OCI-LY7 (cell line): ENCODE data around the gene NCAPD2. TPM values are rescaled to one million over a fixed set of nuclear protein-coding genes. Genes with fewer than 3 reads are reported as not detected.

Experiments used
- Bru-seq: library from RNA; stranded (reverse); fragments of 400-500 nt; gene quantifications from one replicate; lab custom pipeline; 2021; lab: Mats Ljungman, UMichigan
- BruChase-seq, 2 experiments: library from RNA; stranded (reverse); fragments of 400-500 nt; gene quantifications; one replicate each; lab custom pipeline; 2021; lab: Mats Ljungman, UMichigan
- BruUV-seq: library from RNA; stranded (reverse); fragments of 400-500 nt; replicated peaks from 2 replicates; lab custom pipeline; 2021; lab: Mats Ljungman, UMichigan
- CTCF ChIA-PET: fragments of 300-600 bp; sonication (Branson Sonifier 250); formaldehyde crosslinking; loops from one replicate; lab custom pipeline; 2022; ENCODE audit warnings: antibody characterized with exemption; ENCODE audit not compliant: unreplicated experiment; lab: Charles Lee
- POLR2A ChIA-PET: fragments of 300-600 bp; sonication (Branson Sonifier 250); formaldehyde crosslinking; loops from one replicate; lab custom pipeline; 2022; ENCODE audit warnings: antibody characterized with exemption; lab: Charles Lee
- DNase-seq: peaks from one replicate; pipeline ENCODE4 v3.0.0-alpha.2; 2015; ENCODE audit warnings: low spot score
- H2AFZ ChIP-seq: fragments of 200-600 bp; sonication (generic), shearing (Covaris generic); 2 replicates; pipeline ENCODE4 v1.6.1; 2014; ENCODE audit warnings: mild to moderate bottlenecking, antibody characterized with exemption, low read length, moderate library complexity
- H3K27ac ChIP-seq: fragments of 200-600 bp; sonication (generic); 2 replicates; pipeline ENCODE4 v1.5.1; 2014; ENCODE audit warnings: mixed run types, low read depth, mild to moderate bottlenecking, moderate library complexity, low read length, inconsistent platforms; ENCODE audit not compliant: poor library complexity, severe bottlenecking
- H3K36me3 ChIP-seq: fragments of 200-600 bp; sonication (generic); 2 replicates; pipeline ENCODE4 v1.6.1; 2014; ENCODE audit warnings: mild to moderate bottlenecking, antibody characterized with exemption, low read length, moderate library complexity, mixed read lengths; ENCODE audit not compliant: insufficient read depth
- H3K4me1 ChIP-seq: fragments of 200-600 bp; sonication (generic); 2 replicates; pipeline ENCODE4 v1.5.1; 2014; ENCODE audit warnings: mild to moderate bottlenecking, low read length; ENCODE audit not compliant: insufficient read depth, poor library complexity, severe bottlenecking
- H3K4me2 ChIP-seq: fragments of 200-600 bp; sonication (generic); 2 replicates; pipeline ENCODE4 v1.6.1; 2014; ENCODE audit warnings: mild to moderate bottlenecking, low read length
- H3K4me3 ChIP-seq: fragments of 200-600 bp; sonication (generic); 2 replicates; pipeline ENCODE4 v1.5.1; 2014; ENCODE audit warnings: mild to moderate bottlenecking, low read depth, low read length; ENCODE audit not compliant: poor library complexity, severe bottlenecking
- H3K79me2 ChIP-seq: fragments of 200-600 bp; sonication (generic); 2 replicates; pipeline ENCODE4 v1.6.1; 2016; ENCODE audit warnings: low read depth, mild to moderate bottlenecking, low read length, moderate library complexity, mixed read lengths; ENCODE audit not compliant: insufficient read depth
- H3K9me2 ChIP-seq: fragments of 200-600 bp; sonication (generic); 2 replicates; pipeline ENCODE4 v1.6.1; 2016; ENCODE audit warnings: mild to moderate bottlenecking, low read length, mixed read lengths; ENCODE audit not compliant: insufficient read depth
- H3K9me3 ChIP-seq: fragments of 200-600 bp; sonication (generic); 2 replicates; pipeline ENCODE4 v1.6.1; 2014; ENCODE audit warnings: mild to moderate bottlenecking, mixed run types, low read length, mixed read lengths
- H4K20me1 ChIP-seq: fragments of 200-600 bp; sonication (generic); 2 replicates; pipeline ENCODE4 v1.6.1; 2014; ENCODE audit warnings: mild to moderate bottlenecking, antibody characterized with exemption, low read length, moderate library complexity, mixed read lengths; ENCODE audit not compliant: insufficient read depth
- EZH2phosphoT487 ChIP-seq: fragments of 200-600 bp; sonication (generic); IDR thresholded peaks from 2 replicates; pipeline ENCODE4 v1.6.1; 2018; ENCODE audit warnings: low read depth, borderline replicate concordance, mild to moderate bottlenecking, mixed run types, antibody characterized with exemption, low read length, moderate library complexity, mixed read lengths
- intact Hi-C: fragments of 100-400 bp; cut with micrococcal nuclease; formaldehyde crosslinking; loops from one replicate; pipeline ENCODE4 v1.10.0; 2022; ENCODE audit not compliant: unreplicated experiment
- long read RNA-seq: library from polyadenylated mRNA; stranded (forward); transcript quantifications from one replicate; pipeline ENCODE4 v2.0.0, GENCODE V29; 2022
- total RNA-seq, 2 experiments: library from RNA; depleted of rRNA in 1 of 2; stranded (reverse); fragments of >200 nt in 1 of 2; shearing (Covaris generic) in 1 of 2; gene quantifications; 2 replicates each; pipeline ENCODE4 v1.2.3, GENCODE V29; 2014 to 2022
- TF ChIP-seq, protein P1 (sequence below): fragments of 200-600 bp; sonication (generic); conservative IDR thresholded peaks from 2 replicates; pipeline ENCODE4 v1.5.1; 2014; ENCODE audit warnings: mild to moderate bottlenecking, antibody characterized with exemption, low read length, moderate library complexity, mixed read lengths

The NCAPD2 gene, protein sequence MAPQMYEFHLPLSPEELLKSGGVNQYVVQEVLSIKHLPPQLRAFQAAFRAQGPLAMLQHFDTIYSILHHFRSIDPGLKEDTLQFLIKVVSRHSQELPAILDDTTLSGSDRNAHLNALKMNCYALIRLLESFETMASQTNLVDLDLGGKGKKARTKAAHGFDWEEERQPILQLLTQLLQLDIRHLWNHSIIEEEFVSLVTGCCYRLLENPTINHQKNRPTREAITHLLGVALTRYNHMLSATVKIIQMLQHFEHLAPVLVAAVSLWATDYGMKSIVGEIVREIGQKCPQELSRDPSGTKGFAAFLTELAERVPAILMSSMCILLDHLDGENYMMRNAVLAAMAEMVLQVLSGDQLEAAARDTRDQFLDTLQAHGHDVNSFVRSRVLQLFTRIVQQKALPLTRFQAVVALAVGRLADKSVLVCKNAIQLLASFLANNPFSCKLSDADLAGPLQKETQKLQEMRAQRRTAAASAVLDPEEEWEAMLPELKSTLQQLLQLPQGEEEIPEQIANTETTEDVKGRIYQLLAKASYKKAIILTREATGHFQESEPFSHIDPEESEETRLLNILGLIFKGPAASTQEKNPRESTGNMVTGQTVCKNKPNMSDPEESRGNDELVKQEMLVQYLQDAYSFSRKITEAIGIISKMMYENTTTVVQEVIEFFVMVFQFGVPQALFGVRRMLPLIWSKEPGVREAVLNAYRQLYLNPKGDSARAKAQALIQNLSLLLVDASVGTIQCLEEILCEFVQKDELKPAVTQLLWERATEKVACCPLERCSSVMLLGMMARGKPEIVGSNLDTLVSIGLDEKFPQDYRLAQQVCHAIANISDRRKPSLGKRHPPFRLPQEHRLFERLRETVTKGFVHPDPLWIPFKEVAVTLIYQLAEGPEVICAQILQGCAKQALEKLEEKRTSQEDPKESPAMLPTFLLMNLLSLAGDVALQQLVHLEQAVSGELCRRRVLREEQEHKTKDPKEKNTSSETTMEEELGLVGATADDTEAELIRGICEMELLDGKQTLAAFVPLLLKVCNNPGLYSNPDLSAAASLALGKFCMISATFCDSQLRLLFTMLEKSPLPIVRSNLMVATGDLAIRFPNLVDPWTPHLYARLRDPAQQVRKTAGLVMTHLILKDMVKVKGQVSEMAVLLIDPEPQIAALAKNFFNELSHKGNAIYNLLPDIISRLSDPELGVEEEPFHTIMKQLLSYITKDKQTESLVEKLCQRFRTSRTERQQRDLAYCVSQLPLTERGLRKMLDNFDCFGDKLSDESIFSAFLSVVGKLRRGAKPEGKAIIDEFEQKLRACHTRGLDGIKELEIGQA (N-terminal part only)
- total RNA-seq (2014; rRNA removed; shearing (Covaris generic)), result 157 and 195 TPM in 2 replicates
- 225 and 267 TPM in 2 replicates for total RNA-seq (2022)
- percentile 90 among the genes with signal in this experiment for Bru-seq, nascent RNA
- BruChase-seq, experiment 1, labeled RNA remaining after a 6-hour chase, result percentile 96 among the genes with signal in this experiment
- percentile 92 among the genes with signal in this experiment for BruChase-seq, experiment 2, labeled RNA remaining after a 2-hour chase
- long read RNA-seq, full-length matches to known transcripts, result 199 of 384 reads
- long read RNA-seq, partial matches to known transcripts, result 144 of 384 reads
- long read RNA-seq, other reads (novel, unspliced or antisense), result 41 of 384 reads

DNA sequence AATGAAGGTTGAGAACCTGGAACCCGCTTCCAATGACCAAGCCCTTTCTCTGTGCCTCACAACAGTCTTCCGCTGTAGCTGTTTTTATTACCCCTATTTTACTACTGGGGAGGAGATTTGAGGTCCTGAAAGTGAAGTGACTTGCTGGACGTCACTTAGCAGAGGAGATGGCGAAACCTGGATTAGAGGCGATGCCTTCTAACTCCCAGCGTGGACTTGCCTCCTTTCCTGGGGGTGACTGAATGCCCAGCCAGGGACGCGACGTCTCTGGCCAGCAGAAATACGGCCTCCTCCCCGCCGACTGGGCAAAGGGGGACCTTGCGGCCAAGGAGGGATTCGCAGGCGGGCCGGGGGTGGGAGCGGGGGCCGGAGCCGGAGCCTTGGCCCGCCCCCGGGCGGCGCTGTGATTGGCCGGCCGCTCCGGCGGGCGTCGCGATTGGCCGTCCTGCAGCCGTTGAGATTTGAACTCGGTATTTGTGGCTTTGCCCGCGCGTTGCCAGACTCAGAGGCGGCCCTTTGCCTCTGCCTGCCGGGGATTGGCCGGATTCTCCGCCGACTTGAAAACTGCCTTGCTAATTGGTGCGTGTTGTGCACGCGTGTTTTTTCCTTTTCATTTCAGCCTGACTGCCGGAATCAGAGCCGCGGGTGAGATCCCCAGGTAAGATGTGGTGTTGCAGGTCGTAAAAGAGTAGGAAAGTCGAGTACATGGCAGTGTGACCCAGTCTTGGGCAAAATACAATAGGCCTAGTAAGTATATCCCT, at the start of gene NCAPD2:
TSS of gene NCAPD2 (plus strand) at position 606 of the 761 bp plus-strand sequence. CDS start 997 bp downstream, outside the sequence.
- intact Hi-C loops, result loop anchor here (1.0 to 5.0 kb wide), 4 partner anchors 23 to 204 kb away; partner anchors contain the start of genes GAPDH and VAMP1
- Histone ChIP-seq H4K20me1 (no peaks in the 10 kb centered on the region), H3K4me1 (peaks cover 37% of the 10 kb centered on the region), H2AFZ (peak within 1 kb of the TSS; percentile 49; the same call in 1 of the 2 replicates), H3K36me3 (peaks cover 62% of the 10 kb centered on the region), H3K27ac (peak within 1 kb of the TSS; percentile 96), H3K9me2 (no peaks in the 10 kb centered on the region), H3K9me3 (no peaks in the 10 kb centered on the region), H3K79me2 (peaks cover 56% of the 10 kb centered on the region), H3K4me3 (peak within 1 kb of the TSS; percentile 91), H3K4me2 (peak within 1 kb of the TSS; percentile 98)
- ChIA-PET CTCF (interaction anchor here (0.6 kb wide), 1 partner anchor 23 kb away, joined by 3 read pairs; the partner anchor contains the start of gene VAMP1), POLR2A (interaction anchor here (0.6 to 3.4 kb wide), 12 partner anchors 17 to 67 kb away, joined by 3 to 24 read pairs (median 4); partner anchors contain the start of genes GAPDH, TAPBPL and VAMP1)
- peak; percentile 98 for DNase-seq
- BruUV-seq, result no TSS peak
- no peak for TF ChIP-seq EZH2phosphoT487
- TF ChIP-seq, protein P1, sequence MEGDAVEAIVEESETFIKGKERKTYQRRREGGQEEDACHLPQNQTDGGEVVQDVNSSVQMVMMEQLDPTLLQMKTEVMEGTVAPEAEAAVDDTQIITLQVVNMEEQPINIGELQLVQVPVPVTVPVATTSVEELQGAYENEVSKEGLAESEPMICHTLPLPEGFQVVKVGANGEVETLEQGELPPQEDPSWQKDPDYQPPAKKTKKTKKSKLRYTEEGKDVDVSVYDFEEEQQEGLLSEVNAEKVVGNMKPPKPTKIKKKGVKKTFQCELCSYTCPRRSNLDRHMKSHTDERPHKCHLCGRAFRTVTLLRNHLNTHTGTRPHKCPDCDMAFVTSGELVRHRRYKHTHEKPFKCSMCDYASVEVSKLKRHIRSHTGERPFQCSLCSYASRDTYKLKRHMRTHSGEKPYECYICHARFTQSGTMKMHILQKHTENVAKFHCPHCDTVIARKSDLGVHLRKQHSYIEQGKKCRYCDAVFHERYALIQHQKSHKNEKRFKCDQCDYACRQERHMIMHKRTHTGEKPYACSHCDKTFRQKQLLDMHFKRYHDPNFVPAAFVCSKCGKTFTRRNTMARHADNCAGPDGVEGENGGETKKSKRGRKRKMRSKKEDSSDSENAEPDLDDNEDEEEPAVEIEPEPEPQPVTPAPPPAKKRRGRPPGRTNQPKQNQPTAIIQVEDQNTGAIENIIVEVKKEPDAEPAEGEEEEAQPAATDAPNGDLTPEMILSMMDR, result peak; percentile 40; the same call in 1 of the 2 replicates
